Cardiac atrium fibroblast (primary cell): ENCODE results near the gene SLC29A4. TPM values are rescaled to one million over a fixed set of nuclear protein-coding genes. Genes with fewer than 3 reads are reported as not detected.

ENCODE experiments used
- total RNA-seq: library from RNA; depleted of rRNA; stranded (reverse); fragments of >200 nt; gene quantifications from 2 replicates; pipeline ENCODE4 v1.2.3, GENCODE V29; 2015

SLC29A4 gene, protein sequence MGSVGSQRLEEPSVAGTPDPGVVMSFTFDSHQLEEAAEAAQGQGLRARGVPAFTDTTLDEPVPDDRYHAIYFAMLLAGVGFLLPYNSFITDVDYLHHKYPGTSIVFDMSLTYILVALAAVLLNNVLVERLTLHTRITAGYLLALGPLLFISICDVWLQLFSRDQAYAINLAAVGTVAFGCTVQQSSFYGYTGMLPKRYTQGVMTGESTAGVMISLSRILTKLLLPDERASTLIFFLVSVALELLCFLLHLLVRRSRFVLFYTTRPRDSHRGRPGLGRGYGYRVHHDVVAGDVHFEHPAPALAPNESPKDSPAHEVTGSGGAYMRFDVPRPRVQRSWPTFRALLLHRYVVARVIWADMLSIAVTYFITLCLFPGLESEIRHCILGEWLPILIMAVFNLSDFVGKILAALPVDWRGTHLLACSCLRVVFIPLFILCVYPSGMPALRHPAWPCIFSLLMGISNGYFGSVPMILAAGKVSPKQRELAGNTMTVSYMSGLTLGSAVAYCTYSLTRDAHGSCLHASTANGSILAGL
- 2.4 and 4.9 TPM in 2 replicates for total RNA-seq

DNA sequence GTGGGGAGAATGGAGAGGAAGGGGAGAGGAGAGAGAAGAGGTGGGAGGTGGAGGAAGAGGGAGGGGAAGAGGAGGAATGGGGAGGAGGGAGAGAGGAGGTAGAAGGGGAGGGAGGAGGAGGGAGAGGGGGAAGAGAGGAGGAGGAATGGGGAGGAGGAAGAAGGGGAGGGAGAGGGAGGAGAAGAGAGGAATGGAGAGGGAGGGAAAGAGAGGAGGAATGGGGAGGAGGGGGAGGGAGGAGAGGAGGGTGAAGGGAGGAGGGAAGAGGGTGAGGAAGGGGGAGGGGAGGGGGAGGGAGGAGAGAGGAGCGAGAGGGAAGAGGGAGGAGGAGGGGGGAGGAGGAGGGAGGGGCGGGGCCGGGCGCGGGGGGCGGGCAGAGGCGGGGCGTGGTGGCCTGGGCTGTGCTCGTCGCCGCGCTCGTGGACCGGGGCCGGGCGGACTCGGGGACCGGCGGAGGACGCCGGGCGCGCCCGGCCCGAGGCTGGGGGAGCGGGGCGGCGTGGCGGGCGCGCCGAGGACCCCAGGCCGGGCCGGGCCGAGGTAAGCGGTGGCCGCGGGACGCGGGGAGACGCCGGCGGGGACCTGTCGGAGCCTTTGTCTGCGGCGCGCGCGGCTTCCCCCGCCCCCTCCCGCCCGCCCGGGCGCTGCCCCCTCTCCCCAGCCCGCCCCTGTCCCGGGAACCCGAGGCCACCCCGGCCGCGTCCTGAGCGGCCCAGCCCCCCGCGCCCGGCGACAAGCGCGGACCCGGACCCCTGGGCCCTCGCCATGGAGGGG, at the start of gene SLC29A4:
Gene SLC29A4 (plus strand): TSS at position 401 of the 774 bp plus-strand sequence. CDS start 4,874 bp downstream, outside the sequence.

Other genes with a start within 250 kb of the SLC29A4 start
- gene RBAK, start 237.1 kb upstream of the SLC29A4 start, total RNA-seq: 7.0 and 7.9 TPM in 2 replicates
- 71.3 and 78.2 TPM in 2 replicates for gene WIPI2, start 92.7 kb upstream of the SLC29A4 start, total RNA-seq
- gene TNRC18, start 140.9 kb downstream of the SLC29A4 start, total RNA-seq: 31.2 and 51.7 TPM in 2 replicates
- 8.7 and 9.4 TPM in 2 replicates for gene FBXL18, start 230.9 kb downstream of the SLC29A4 start, total RNA-seq
- gene ACTB, start 247.7 kb downstream of the SLC29A4 start, total RNA-seq: 2,485 and 3,336 TPM in 2 replicates